ENCODE data around the gene CTNNA3.
"Not testable (repeated sequence)": the region's sequence is repeated elsewhere in the genome, so short reads cannot be mapped to it uniquely, and the experiment has no call there.

The CTNNA3 gene

DNA sequence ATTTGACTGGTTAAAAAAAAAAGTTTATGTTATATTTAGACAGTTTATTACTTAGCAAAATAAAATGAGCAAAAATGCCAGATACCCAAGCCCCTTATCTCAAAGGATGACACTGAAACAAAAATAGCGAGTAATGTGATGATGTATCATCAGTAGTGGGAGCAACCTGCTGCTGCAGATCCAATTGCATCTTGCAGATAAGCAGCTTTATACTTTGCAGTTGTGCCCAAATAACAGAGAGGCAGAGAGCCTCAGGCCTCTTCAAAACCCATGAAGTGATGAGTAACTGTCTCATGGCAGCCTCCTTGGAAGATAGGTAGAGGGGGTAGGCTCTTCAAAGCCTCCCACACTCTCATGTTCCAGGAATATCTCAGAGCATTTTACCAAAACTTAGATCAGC lies 1238.4 kb downstream of the CTNNA3 start:
- DNase-seq (ENCODE audit: low read depth in 1 of 2, low spot score in 1 of 2): no peak

DNA sequence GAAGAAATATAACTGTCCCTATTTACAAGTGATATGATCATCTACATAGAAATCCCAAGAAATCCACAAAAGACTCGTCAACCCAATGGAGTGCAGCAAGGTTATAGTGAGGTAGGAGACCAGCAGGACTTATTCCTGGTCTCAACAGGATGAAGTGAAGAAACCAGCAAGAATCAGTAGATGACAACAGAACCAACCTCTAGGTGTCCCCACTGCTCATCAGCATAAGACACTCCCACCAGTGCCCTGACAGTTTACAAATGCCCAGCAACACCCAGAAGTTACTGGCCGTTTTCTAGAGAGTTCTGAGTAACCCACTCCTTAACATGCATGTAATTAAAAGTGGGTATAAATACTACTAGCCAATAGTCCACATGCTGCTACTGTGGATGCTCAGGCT lies 1240.7 kb downstream of the CTNNA3 start:
- no peak for DNase-seq (ENCODE audit: low read depth in 1 of 2, low spot score in 1 of 2)

DNA sequence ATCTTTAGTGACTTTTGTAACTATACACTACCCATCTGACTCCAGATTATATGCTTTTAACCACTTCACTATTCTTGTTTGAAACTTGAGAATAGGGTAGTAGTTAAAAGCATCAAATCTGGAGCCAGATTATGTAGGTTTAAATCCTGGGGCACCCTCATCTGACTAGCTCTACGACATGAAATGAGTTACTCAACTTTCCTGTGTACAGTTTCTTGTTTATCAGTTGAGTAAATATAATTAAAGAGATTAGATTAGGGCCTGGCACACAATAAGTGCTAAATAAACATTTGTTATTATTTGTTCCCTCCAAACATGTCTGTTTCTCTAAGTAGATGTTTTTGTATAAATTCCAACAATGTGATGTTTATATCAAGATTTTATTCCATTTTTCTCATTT lies 1255.4 kb downstream of the CTNNA3 start:
- DNase-seq (ENCODE audit: low read depth in 1 of 2, low spot score in 1 of 2): no peak

DNA sequence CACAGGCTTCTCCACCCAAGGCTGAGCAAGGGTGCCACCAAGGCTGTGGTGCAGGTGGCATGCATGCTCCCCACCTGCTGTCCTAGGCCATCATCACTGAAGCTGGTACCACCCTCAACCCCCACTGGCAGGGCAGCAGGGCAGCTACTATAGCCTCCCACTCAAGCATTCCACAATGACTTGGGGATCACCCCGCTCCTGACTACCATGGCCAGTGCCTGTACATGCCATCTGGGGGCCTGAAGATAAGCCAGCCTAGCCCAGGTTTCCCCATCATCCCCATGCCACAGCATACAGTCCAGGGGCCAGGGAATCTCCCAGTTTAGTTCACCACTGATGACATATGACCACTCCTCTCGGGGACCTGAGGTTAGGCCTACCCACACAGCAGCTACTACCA lies 1281.1 kb downstream of the CTNNA3 start:
- no peak for DNase-seq (ENCODE audit: low read depth in 1 of 2, low spot score in 1 of 2)

DNA sequence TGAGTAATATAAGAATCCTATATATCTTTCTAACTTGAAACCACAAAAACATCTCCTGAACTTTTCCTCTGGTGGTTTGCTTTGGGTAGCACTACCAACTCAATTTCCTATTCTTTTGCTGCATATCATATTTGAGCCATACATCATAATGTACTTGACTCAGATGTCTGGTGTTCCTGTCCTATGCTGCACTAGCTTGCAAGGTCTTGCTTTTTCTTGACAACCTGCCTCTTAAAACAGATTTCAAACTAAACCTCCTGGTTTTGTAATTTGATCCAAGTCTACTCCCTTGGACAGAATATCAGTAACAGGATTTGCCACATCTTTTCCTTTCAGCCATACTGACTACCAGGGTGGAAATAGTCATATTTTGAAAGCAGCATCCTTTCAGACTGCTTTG lies 1290.4 kb downstream of the CTNNA3 start:
- no peak for DNase-seq (ENCODE audit: low read depth in 1 of 2, low spot score in 1 of 2)

DNA sequence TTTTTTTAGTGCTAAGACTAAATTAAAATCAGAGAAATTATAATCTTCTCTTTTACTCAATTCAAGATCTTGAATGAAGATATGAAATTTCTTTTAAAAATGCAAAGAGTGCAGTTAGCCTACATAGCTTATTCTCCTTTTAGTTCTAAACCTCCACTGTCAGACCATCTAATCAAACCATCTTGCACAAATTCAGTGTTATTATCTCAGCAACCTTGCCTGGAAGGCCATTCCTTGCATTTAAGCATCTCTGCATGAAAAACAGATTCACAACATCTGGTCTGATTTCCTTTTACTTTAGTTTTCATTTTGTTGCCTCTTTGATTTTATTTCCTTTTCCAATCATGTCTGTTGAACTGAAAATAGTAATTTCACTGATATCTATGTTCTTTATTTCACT lies 1297.3 kb downstream of the CTNNA3 start:
- DNase-seq (ENCODE audit: low read depth in 1 of 2, low spot score in 1 of 2): no peak

- no peak for DNase-seq (ENCODE audit: low read depth in 1 of 2, low spot score in 1 of 2)
Observed at GRCh38 chr10:66394342-66395063, 1301.5 kb downstream of the CTNNA3 start.

DNA sequence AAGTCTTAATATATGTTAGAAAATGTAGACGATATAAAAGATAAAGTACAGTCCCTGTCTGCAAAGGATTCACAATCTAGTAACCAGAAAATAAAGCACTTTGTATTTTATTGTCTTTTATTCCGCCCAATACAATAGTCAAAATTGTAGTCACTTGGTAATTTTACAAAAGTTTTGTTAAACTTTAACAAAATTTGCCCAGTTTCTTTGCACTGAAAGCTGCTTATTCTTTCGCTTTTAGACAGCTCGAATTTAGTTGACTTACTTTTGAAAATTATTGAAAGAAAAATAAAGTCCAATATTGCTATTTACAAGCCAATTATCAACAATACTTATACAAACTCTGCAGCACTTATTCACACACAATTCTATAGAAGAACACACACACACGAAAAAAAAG lies 1305.1 kb downstream of the CTNNA3 start:
- DNase-seq (ENCODE audit: low read depth in 1 of 2, low spot score in 1 of 2): no peak

- DNase-seq (ENCODE audit: low read depth in 1 of 2, low spot score in 1 of 2): no peak
Observed at GRCh38 chr10:66381045-66381444, 1315.0 kb downstream of the CTNNA3 start.

GRCh38 chr10:66378117-66378876 lies 1317.7 kb downstream of the CTNNA3 start:
- DNase-seq (ENCODE audit: low read depth in 1 of 2, low spot score in 1 of 2): no peak

DNA sequence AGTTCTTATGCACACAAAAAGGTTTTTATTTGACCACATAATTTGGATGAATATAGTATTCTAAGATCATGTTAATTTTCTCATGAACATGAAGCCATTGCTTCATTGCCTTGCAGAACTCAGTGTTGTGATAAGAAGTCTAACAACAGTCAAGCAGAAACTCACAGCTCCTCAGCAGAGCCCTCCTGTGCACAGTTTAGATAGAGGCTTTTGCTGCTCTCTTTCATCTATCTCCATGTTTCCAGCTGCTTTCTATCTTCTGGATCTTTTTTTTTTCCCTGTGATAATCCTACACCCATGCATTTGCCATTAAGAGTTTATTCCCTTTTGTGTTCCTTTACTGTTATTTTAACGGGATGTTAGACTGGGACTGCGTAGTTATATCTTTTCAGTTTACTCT lies 1327.8 kb downstream of the CTNNA3 start:
- DNase-seq (ENCODE audit: low read depth in 1 of 2, low spot score in 1 of 2): no peak

DNA sequence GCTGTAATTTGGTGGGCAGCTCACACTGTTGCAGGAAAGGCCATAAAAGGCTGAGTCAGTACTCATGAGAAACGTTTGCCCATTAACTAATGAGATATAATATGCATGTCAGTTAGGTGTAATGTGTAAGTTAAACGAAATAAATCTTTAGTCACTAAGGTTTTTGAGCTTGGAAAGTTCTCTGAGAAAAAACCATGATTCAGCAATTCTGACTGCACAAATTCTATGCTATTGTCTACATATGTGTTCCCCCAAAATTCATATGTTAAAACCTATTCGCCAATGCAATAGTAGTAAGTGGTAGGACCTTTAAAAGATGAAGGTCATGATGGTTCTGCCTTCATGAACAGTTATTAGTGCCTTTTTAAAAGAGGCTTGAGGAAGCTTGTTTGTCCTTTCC lies 1329.8 kb downstream of the CTNNA3 start:
- DNase-seq (ENCODE audit: low read depth in 1 of 2, low spot score in 1 of 2): no peak

DNA sequence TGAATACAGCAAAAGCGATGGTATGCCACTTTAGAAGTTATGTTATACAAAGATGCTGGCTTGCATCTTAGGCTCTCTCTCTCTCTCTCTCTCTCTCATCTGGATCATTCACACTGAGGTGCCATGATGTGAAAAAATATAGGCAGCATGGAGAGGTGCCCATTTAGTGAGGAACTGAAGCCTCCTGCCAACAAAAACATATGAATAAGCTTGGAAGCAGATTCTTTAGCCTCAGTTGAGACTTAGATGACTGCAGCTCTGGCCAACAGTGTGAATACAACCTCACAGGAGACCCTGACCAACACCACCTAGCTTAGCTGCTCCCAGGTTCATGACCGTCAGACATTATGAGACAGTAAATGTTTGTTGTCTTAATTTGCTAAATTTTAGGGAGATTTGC lies 1330.3 kb downstream of the CTNNA3 start:
- DNase-seq (ENCODE audit: low read depth in 1 of 2, low spot score in 1 of 2): no peak

- no peak for DNase-seq (ENCODE audit: low read depth in 1 of 2, low spot score in 1 of 2)
Observed at GRCh38 chr10:66362522-66362921, 1333.5 kb downstream of the CTNNA3 start.

DNA sequence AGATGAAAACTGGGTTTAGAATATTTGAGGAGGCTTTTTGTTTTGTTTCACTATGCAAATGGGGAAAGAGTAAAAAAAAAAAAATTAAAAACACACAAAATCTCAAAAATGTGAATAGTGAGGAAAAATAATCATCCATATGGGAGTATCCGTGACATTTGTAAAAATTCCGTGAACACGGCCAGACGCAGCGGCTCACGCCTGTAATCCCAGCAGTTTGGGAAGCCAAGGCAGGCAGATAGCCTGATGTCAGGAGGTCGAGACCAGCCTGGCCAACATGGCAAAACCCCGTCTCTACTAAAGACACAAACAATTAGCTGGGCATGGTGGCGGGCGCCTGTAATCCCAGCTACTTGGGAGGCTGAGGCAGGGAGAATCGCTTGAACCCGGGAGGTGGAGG lies 1342.2 kb downstream of the CTNNA3 start:
- DNase-seq (ENCODE audit: low read depth in 1 of 2, low spot score in 1 of 2): not testable (repeated sequence)

- no peak for DNase-seq (ENCODE audit: low read depth in 1 of 2, low spot score in 1 of 2)
Observed at GRCh38 chr10:66353422-66353821, 1342.6 kb downstream of the CTNNA3 start.

GRCh38 chr10:66350622-66351399 lies 1345.2 kb downstream of the CTNNA3 start:
- no peak for DNase-seq (ENCODE audit: low read depth in 1 of 2, low spot score in 1 of 2)

- DNase-seq (ENCODE audit: low read depth in 1 of 2, low spot score in 1 of 2): no peak
Observed at GRCh38 chr10:66349726-66350125, 1346.3 kb downstream of the CTNNA3 start.

DNA sequence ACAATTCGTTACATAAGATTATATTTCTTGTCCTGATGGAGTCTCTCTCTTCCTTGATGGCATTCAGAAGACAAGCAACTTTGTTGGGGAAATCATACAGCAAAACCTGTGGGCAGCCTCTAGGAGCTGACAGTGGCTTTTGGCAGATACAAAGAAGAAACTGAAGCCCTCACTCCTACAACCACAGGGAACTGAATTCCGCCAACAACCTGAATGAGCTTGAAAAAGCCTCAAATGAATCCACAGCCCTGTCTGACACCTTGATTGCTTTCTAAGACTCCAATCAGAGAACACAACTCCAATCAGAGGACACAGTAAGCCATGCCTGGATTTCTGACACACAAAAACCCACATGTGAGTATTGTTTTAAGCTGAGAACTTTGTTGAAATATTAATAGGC lies 1346.9 kb downstream of the CTNNA3 start:
- DNase-seq (ENCODE audit: low read depth in 1 of 2, low spot score in 1 of 2): no peak

DNA sequence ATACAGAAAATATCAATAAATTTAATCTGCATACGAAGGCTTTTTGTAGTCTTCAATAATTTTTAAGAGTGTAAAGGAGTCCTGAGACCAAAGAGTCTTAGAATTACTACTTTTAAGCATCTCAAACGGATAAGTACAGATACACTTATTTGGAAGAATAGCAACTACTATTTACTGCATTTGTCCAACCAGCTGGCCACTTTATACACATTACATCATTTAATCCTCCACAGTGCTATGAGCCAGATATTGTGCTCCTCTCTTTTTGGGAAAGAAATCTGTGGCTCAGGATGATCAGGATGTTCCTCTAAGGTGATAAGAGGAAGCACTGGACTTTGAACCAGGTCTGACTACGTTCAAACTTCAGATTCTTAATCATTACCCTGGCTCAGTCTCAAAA lies 1358.8 kb downstream of the CTNNA3 start:
- DNase-seq (ENCODE audit: low read depth in 1 of 2, low spot score in 1 of 2): no peak

GRCh38 chr10:66336791-66337190 lies 1359.2 kb downstream of the CTNNA3 start:
- DNase-seq (ENCODE audit: low read depth in 1 of 2, low spot score in 1 of 2): no peak

- not testable (repeated sequence) for DNase-seq (ENCODE audit: low read depth in 1 of 2, low spot score in 1 of 2)
Observed at GRCh38 chr10:66335753-66336152, 1360.2 kb downstream of the CTNNA3 start.
